Islet precursor cell (in vitro differentiated cells): ENCODE results near the gene BTBD9.

Source experiments
- DNase-seq: peaks from one replicate; pipeline ENCODE4 v3.0.0-alpha.2; 2018

The BTBD9 gene

DNA sequence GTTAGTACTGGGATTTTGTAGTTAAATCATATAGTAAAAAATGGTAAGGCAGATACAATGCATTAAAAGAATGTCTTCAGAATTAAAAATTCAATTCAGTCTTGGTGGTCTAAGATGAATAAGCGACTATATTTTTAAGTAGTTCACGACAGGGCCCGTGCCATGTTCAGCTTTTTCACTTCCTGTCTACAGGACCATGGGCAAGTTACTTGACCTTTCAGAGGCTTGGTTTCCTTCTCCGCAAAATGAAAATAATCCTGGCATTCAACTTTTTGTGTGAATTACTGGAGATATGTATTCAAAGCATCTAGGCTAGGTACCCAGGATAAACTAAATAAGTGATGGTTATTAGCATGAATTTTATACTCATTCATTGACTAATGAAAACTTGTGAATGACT lies 216.0 kb downstream of the BTBD9 start:
- DNase-seq: no peak

DNA sequence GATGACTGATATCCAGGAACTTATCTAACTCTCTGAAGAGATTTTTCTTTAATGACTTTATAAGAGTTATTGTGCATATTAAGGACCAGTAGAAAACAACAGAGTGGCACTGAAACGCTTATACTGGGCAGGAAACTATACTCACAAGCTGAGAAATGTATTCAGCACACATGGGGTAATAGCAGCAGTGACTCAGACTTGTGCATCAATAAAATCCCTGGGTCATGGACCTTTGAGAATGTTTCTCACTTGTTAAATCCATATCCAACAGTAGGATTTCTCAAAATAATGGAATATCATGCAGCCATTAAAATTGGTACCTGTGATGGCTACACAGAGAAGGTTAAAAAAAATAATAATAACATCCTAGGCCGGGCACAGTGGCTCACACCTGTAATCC lies 219.5 kb downstream of the BTBD9 start:
- DNase-seq: no peak

DNA sequence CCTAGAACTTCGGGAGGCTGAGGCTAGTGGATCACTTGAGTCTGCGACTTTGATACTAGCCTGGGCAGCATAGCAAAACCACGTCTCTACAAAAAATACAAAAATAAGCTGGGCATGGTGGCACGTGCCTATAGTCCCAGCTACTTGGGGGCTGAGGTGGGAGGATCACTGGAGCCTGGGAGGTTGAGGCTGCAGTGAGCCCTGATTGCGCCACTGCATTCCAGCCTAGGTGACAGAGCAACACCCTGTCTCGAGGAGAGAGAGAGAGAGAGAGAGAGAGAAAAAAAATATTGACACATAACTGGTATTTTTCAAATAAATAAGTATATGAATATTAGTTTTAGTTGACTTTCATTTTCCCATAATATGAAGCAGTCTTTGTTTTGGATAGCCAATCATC lies 222.2 kb downstream of the BTBD9 start:
- no peak for DNase-seq

DNA sequence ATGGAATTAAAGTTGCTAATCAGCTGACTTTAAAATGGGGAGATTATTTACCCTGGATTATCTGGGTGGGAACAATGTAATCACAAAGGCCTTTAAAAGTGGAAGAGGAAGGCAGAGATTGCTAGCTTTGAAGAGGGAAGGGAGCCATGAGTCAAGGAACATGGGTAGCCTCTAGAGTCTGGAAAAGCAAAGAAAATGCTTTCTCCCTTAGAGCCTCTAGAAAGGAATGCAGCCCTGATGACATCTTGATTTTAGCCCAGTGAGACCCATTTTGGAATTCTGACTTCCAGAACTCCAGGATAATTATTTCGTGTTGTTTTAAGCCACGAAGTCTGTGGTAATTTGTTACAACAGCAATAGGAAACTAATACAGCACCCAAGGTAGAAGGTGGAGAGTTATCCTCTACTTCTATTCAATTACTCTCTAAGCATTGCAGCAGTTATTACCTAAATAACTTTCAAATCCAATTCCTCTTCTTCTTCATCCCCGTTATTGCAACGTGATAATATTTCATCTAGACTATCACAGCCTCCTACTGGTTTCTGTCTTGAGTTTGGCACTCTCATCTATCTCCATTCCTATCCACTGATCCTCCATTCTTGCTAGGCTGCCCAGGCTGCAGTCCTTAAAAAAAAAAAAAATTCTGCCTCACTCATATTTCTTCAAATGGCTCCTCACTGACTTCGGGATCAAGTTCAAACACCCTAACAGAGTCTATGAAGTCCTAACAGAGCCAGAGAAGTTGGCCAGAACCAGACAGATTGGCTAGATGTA lies 224.3 kb downstream of the BTBD9 start:
- no peak for DNase-seq

DNA sequence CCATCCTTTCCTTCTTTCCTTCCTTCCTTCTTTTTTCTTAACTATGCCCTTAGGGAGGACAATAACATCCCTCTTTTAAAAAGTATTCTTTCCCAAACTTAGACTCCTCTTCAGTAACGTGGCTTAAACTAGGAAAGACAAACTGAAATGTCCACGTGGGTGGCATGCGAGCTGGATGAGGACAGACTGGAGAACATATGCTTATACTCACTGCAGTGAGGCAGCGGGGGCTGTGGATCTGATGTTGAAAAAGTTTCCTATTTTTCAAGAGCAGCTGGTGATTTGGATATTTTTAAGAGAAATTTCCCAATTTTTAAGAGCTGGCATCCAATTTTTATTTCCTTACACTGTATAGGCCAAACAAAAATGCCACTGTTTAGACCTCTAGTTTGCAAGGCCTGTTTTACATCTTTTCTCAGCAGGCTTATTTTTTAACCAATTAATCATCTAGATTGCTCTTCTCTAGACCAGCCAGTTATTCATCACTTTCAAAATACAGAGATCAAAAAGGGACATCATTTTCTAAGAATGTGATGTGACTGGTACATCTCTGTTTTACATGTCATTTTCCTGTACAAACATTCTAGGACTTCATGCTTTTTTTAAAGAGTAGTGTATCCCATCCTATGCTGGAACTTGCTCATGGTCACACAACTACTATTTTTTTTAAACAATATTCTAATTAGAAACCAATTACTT lies 226.5 kb downstream of the BTBD9 start:
- DNase-seq: no peak

DNA sequence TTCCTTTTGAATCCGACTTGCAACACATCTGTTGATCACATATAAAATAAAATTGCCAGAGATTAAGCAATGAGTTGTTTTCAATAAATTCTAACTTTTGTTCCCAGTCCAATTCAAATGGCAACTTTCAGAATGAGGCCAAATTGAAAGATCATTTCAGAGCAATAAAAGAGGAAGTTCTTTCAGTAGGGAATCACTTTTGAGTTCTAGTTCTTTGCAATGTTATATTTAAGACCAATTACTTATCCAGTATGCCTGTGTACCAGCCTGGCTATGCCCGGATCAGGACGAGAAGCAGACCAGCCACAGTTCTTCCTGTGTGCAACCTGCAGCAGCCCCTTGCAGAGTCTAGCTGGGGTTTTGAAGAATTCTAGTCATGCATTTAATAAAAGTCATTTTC lies 232.5 kb downstream of the BTBD9 start:
- no peak for DNase-seq

DNA sequence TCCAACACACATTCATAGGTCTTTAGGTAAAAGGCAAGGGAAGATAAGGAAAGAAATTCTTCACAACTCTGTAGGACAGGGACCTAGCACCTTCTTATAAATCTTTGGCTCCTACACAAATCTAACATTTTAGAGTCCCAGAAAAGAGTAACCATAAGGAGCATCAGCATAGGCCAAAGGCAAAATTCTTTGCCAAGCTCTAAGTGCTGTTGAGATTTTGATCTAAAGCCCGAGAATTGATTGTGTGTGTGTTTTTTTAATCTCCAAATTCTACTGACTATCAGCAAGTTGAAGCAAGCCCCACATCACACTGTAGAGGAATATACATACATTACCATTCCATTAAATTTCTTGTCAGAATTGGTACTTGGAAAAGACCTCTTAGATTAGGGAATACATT lies 233.6 kb downstream of the BTBD9 start:
- DNase-seq: no peak

DNA sequence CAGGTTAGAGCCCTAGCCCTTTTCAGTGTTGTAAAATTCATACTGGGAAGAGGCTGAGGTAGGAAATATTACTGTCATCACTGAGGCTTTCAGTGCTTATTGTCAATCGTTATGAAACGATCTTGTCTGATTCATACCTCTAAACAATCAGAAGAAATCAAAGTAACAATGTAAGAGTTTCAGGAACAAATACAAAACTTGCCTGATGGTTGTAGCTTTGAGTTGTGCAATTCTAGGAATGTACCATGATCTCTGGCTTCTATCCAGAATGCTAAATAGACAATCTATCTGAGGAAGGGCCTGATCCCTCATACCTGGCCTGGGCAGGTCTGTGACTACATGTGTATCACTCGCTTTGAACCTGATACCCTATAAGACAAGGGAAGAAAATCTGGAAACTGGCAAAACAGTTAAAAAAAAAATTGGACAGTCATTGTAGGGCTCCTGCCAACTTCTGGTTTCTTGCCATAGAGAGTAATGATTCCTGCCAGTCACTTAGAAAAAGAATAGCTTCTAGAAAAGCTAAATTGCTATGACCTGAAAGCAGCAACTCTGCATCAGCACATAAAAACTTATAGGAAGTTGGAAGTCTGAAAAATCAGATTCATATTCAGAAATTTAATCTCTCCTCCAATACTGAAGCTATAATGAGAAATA lies 234.7 kb downstream of the BTBD9 start:
- DNase-seq: no peak

DNA sequence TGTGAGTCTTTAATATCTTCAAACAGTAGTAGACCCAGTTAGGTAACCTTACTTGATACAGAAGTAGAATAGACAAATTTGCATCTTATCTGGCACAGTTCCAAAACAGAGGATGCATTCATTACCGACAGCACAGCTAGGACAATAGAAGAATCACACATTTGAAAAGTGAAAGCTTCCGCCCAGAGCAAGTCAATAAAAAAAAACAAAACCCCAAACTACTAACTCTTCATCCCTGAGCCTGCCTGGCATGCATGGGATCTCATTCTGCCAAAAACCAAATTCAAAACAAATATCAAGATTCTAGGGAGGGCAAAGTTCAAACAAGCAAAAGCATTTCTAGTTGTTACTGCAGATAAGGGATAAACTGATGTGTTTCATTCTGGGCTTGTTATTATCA lies 235.4 kb downstream of the BTBD9 start:
- no peak for DNase-seq

DNA sequence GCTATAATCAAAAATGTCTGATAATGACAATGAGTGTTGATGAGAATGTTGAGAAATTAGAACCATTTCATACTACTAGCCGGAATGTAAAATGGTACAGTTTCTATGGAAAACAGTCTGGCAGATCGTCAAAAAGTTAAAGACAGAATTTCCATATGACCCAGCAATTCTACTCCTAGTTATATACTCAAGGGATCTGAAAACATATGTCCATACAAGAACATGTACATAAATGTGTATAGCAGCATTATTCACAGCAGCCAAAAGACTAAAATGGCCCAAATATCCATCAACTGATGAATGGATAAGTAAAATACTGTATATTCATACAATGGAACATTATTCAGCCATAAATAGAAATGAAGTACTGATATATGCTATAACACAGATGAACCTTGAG lies 236.2 kb downstream of the BTBD9 start:
- no peak for DNase-seq

DNA sequence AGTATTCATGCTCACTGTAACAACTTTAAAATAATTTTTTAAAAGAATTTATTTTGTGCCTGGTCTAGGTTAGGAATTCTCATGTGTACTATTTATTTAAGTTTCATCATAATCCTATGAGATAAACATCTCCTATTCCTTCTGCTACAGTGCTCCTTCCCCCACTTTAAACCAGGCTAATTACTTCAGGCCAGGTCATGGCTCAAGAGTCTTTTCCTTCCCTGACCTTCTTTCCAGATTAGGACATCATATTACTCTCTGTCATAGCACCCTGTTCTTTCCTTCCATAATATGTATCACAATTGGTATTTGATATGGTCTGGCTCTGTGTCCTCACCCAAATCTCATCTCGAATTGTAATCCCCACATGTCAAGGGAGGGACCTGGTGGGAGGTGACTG lies 239.0 kb downstream of the BTBD9 start:
- no peak for DNase-seq

DNA sequence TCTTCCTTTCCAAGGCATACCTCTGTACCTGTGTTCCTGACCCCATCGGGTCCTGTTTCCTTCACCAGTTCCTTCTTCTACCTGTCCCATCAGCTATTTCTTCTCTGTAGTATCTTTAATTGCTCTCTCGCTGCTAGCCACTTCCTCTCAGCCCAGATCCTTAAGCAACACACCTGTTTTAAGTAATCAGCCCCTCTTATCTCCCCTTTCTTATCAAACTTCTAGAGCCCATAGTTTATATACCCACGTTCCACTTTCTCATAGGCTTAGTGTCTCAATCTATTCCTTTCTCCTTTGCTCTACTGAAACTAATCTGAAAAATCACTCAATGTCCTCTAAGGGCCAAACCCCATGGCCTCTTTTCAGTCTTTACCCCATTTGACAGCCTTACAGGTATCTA lies 239.6 kb downstream of the BTBD9 start:
- no peak for DNase-seq

DNA sequence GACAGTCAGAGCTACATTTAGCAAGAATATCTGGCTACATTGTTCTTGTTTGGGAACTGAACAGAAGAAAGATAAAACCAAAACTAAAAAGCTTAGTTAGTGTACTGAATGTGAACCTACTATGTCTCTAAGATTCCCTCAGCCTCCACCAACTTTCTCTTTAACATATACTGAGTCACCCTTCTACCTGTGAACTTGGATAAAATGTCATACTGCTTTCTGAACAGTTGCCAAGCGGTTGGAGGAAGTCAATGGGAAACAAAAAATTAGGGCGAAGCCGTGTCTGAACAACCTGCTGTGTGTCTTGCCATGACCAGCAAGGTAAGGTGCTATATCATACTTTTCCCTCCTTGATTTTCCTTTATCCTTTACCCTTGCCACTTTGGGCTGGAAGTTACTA lies 243.5 kb downstream of the BTBD9 start:
- DNase-seq: no peak

DNA sequence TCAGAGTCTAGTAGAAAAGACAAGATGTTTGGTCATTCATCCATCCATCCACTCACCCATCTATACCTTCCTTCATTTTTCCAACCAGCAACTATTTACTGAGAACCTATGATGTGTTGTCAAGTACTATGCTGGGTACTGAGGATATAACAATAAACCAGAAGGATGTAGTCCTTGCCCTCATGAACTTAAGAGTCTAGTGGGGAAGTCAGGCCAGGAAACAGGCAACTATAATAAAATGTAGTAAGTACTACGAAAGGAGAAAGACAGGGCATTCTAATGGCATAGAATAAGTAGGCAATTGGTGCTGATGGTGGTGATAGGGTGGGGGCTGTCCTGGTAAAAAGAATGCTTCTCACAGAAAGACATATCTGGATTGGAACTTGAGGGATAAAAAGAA lies 245.7 kb downstream of the BTBD9 start:
- no peak for DNase-seq

DNA sequence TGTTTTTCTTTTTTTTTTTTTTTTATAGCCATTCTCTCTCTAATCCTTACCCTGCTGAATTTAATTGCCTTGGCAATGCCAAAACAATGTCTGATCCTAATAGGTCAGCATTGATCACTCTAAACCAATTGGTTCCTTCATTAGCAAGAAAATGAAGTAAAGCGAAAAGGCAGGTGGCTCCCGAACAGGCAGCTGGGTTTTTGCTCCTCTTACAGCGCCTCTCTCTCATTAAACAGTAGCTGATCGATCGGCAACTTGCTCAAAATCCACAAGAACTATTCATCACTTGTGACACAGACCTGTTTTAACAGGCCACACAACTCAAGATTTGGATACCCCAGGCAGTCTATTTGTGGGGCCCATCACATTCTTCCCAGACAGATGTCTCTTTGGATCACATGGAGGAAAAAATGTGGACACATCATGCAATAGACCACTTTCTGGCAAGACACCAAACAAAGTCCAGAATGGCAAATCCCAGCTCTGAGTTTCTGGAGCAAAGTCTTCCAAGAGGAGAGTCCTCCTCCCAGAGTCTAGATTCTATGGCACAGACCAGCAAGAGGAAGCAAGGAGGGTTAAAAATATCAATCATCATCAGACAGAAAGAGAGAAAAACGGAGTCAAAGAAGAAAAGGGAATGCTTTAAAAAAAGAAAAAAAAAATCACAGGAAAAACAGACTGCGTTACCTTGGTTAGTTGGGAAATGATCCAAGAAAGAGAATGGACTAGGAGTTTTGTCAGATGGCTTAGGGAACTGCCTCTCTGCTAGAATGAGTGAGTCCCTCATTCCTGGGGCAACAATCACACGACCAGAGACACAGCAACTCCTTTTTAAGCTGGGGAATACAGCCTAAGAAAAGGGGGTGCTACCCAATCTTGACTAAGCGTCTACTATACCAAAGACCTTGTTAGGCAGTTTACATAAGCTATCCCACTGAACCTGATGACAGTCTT lies 247.8 kb downstream of the BTBD9 start:
- no peak for DNase-seq

DNA sequence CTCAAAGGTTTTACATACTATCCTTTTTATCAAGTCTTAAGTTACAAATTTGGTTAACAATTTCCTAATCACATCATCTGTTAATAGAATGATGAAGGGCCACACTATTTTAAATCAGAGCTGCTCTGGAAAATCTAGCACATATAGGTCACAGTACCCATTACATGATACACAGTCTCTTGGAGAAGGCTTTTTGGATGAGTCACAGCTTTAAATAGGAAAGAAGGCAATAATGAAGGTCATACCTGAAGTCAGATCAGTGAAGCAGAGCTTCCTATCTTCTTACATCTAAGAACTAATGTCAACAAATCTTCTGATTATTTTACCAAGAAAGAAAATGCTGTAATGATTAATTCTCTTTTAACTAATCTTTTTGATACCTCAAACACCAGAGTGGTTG lies 248.5 kb downstream of the BTBD9 start:
- no peak for DNase-seq

DNA sequence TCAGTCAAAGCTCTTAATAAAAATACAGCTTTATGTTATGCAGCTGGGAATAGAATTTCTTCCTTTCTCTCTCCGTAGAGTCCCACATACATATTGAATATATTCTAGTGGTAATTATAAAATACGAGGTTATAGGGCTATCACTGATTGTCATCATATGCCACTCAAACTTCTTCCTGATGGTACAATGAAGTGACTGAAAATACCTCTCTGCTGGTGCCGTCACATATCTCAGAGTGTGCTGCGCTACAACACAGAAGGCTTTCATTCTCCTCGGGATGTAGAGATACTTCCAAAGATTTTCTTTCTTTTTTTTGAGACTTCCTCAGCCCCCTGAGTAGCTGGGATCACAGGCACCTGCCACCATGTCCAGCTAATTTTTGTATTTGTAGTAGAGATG lies 249.9 kb downstream of the BTBD9 start:
- no peak for DNase-seq

DNA sequence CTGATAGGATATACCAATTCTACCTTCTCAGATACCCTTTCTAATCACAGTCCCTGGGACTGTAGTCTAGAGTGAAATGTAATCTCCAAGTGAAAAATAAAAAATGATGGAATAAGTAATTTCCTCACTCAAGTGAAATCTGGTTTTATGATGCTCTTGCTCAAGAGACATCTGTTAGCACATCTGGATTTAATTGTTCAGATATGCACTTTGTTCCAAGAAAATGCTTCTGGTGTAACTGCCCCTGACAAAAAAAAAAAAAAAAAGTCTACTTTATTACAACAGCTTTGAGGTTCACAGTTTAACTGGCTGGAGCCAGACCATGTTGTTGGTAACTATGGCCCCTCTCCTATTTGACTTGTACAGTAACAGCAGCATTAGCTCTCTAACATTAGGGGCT lies 251.8 kb downstream of the BTBD9 start:
- DNase-seq: no peak

DNA sequence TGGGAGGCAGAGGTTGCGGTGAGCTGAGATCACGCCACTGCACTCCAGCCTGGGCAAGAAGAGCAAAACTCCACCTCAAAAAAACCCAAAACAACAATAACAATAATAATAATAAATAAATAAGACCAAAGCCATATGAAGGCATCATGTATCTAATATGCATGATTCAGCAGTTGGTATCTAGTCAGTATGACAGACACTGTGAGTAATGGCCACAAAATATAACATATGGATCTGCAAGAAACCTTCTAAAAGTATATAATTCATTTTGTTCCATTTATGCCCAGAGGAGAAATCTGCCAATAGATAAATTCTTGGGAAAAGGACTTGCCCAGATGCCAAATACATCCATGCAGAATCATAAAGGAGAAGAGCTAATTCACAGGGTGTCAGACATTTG lies 252.3 kb downstream of the BTBD9 start:
- DNase-seq: no peak

DNA sequence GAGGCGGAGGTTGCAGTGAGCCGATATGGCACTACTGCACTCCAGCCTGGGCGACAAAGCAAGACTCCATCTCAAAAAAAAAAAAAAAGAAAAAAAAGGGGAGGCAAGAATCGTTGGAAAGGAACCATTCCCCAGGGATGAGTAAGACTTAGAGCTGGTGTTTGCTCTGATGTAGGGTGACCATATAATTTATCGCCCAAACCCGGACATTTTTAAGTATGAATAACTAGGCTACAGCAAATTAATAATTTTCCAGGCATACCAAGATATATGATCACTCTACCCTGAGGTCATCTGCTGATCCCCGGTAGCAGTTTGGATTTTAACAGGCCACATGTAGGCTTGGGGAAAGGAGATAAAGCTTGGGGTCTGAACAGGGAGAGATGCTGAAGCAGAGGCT lies 260.9 kb downstream of the BTBD9 start:
- DNase-seq: no peak

DNA sequence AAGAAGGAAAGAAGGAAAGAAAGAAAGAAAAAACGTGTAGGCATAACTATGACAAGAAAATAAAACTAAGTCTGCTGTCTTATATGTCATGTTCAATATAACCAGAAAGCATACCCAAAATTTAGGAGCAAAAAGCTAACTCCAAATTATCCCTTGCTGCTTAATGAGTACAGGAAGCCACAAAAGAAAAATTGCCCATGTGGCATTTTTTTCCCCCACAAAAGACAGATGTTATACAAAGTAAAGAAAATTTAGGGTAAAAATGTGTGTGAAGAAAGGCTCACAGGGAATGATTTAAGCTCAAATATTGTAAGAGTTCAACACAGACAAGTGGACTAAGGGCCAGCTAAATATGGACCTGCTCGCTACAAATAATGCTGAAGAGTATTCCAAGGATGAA lies 263.8 kb downstream of the BTBD9 start:
- DNase-seq: no peak

DNA sequence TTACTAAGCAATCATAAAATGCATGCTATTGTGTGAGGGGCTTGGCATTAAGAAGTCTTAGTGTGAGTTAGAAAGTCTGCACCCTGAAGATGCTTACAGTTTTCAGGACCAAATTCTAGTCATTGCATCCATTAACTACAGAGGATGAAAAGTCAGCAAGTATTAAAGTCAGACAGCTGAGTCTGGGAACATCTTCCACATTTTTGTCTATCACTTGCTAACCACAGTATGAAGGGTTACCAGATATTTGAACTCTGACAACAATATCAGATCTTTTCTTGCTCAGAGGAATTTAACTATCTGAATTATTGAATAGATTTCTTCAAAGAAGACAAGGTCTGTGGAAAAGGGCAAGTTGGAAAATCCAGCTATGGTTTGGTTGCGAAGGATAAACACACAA lies 264.4 kb downstream of the BTBD9 start:
- no peak for DNase-seq

DNA sequence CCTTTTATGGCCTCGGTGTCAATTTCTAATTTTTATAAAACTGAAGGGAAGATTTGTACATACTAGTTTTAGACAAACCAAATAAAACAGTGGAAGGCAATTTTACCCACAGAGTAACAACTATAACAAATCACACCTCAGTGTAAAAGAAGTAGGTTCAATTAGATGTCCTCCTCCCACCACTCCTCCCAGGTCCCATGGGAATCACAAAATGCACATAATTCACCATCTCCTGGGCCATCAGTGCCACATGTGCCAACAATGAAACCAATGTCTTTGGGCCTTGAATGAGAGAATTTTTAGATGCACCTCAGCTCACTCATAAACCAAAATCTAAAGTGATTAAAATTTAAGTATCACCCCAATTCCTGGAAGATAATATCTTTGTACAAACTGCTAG lies 267.8 kb downstream of the BTBD9 start:
- no peak for DNase-seq
